IPS-NIHi7 (cell line): Measurements from ENCODE around the gene NPAS3.

Source experiments
- DNase-seq: peaks from one replicate; pipeline ENCODE4 v3.0.0; 2012; ENCODE audit warnings: mixed read lengths; ENCODE audit errors: extremely low spot score

The NPAS3 gene

GRCh38 chr14:33556382-33557121 is 617.9 kb downstream of the NPAS3 start:
- no peak for DNase-seq

DNA sequence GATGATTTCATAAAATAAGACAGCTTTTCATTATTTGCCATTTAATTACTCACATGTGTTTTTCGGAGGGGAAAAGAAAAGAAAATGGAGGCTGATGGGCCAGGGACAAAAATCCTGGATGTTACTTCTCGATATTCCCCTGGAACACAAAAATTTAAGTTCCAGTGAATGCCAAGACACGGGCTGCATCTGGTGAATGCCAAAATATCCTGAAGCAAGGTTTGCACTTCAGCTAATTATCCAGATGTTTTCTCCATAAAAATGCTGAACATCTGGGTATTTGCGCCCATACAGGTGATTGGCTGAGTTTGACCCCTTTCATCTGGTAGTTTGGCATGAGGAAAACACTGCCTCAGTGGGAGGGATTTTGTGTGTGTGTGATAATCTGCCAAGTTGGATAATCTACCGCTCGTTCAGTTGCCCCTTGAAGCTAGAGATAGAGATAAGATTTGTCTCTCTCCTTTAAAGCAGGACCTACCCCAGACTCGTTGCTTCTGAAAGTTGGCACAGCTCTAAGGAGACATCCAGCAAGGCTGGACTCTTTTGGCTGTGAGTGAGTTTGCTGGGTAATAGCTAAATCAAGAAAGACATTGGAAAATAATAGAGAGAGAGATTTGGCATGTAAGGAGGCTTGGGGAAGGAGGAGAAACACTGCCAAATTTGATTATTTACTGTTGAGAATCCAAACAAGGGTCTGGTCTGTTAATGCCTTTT is 622.2 kb downstream of the NPAS3 start:
- no peak for DNase-seq

GRCh38 chr14:33561488-33562175 is 623.0 kb downstream of the NPAS3 start:
- no peak for DNase-seq

GRCh38 chr14:33563191-33563900 is 624.7 kb downstream of the NPAS3 start:
- DNase-seq = no peak

DNA sequence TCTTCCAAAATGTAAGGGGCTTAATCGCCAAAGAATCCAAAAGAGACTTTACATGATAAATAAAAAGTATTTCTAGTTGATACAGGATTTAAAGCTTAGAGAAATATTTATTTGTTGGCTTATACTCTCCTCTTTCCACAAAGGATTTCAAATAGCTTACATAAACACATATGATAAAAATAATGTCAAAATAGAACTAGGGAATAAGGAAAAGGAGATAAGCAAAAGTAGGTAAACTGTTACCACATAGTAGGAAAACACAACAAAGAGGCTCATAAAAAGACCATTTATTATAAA is 625.2 kb downstream of the NPAS3 start:
- no peak for DNase-seq

GRCh38 chr14:33564774-33565630 is 626.3 kb downstream of the NPAS3 start:
- DNase-seq = peak; percentile 36

- DNase-seq = no peak
These were observed 627.4 kb downstream of the NPAS3 start for GRCh38 chr14:33566082-33566481.

DNA sequence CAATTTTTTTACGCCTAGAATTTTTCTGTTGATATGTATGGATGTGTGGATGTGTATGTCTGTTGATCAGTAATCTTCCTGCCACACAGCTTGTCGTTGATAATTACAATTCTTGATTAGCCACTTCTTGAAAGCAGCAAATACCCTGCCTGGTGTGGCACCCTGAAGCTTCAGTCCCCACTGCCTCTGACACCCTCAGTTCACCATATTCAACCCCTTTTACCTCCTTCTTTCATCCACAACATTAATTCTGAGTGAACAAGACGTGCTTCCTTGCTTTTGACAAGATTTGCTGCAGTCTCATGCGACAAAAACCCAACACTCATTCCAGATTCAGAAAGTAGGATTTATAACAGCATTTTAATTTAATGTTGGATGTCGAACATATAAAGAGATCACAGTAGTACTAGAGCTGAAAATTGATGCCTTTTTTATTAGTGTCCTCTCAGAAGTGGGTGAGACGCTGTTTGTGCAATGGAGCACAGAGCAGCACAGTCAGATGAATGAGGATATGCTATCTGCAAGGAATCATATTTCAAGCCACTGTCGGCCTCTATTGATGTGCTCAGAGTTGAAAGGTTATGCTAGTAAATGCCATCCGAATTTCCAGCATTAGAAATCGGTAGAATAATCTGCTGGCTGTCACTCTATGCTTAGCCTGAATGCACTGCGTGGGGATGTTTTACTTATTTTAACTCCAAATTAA is 628.5 kb downstream of the NPAS3 start:
- DNase-seq = no peak

DNA sequence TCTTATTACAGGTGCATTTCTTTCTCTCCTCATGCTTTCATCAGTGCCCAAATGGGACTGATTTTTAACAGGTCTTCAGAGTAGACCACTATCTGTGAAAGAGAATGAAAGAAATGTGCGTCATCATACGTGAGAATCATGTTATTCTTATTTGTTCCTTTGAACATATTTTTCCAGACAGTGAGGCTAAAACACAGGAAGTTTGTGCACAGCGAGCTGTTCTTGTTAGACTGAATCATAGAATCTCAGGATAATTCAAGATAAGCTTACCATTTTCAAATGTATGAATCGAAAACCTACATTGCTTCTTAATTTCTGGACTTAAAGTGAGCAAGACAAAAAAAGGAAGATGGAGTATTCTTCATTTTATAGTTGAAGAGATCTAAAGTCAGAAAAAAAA is 629.1 kb downstream of the NPAS3 start:
- DNase-seq = no peak

- no peak for DNase-seq
These were observed 630.4 kb downstream of the NPAS3 start for GRCh38 chr14:33568935-33569579.

DNA sequence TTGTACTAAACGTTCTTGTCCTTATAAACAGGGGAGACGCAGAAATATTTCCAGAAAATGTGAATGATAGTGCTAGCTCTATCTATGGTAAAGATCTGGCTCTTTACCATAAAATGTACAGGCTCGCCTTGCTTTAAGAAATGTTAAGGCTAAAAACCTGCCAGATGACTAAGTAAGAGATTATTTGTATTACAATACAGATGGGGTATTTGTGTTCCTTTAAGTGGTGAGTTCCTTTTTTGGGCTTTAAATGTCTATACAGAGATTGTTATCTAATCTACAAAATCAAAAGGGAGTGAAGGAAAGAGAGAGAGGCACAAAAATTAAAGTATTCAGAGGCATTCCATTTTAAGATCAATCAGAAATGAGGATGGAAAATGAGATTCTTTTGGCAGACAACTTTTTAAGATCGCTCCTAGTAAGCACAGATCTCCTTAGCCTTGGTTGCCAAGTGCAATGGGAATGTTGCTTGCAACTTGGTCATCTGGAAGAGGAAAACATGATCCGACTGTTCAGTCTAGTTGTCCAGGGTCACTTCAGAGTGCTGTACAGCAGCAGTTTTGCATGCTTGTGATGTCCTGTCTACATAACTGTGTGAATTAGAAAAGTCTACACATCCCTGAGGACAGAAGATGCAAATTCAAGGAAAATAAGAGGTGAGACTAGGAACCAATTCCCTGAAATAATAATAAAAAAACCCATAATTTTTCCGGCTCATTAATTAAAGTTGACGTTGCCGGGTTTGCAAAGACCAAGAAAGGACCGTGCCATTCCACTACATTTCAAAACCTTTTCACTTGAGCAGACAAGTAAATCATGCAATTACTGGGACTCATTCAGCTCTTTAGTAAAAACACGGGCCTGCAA is 631.4 kb downstream of the NPAS3 start:
- DNase-seq = no peak

- DNase-seq = no peak
These were observed 632.1 kb downstream of the NPAS3 start for GRCh38 chr14:33570694-33571310.

- DNase-seq = no peak
These were observed 634.7 kb downstream of the NPAS3 start for GRCh38 chr14:33573301-33573880.

DNA sequence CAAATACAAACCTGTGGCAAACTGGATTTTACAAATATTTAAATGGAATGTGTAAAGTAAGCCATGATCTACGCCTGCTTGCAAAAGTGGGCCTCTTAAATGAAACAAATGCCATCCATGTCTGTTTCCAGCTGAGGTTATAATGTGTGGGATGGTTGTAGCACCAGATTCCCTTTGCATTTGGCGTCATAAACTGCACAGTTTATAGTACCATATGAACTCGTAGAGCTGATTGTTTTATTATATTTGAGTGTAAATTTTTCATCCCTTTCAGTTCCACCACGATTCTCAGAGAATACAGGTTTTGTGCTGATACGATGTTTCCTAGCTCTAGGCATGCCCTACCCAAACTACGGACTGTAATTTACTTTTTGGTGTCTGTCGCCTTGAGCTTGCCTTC is 637.3 kb downstream of the NPAS3 start:
- no peak for DNase-seq

DNA sequence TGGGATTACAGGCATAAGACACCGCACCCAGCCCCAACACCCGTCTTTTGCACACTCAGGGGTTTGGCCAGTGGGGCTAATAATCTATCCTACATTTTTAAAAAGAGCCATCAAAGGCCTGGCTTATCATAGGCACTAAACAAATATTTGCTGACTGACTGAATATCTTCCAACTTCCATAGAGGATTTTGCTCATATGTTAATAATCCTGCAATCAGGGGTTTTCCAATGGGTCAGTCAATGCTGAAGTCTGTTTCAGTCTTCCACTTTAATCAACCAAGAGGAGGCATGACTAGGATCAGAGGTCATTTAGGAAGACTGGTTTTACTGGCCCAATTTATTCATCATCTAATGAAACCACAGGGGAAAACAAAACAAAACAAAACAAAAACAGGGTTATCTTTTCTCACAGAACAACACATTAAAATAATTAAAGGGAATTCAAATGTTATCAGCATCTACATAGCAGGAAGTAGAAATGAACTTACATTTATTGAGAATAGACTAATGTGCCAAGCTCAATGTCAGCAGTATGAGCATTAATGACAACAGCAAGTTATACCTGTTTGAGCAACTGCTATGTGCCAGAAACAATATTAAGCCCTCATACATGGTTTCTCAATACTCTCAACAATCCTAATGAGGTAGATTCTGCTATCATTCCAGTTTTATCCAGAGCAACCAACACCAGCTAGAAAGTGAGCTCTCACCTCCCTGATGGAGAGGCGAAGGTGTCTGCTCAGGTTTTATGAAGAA is 640.0 kb downstream of the NPAS3 start:
- DNase-seq = no peak

GRCh38 chr14:33580231-33580749 is 641.6 kb downstream of the NPAS3 start:
- no peak for DNase-seq

DNA sequence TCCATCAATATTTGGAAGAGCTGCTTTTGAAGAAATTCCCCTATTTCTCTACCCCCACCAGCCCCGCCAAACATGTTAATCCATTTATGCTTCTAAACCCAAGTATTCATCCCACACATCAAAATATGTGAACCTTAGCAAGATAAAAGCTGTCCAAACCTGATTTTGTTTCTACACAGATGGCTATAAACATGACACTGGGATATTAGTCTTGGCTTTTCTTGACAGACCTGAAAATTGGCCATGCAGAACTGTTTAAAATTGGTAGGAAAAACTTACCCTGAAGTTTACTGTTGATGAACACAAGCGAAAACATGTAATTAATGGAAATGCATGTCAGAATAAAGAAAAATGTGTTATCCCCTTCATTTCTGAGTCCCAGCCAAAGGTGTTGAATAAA is 642.2 kb downstream of the NPAS3 start:
- DNase-seq = no peak
